Astrocyte (in vitro differentiated cells and primary cell): ENCODE results near the gene WASF2. TPM values are rescaled to one million over a fixed set of nuclear protein-coding genes. Genes with fewer than 3 reads are reported as not detected.
"Not testable (repeated sequence)": the region's sequence is repeated elsewhere in the genome, so short reads cannot be mapped to it uniquely, and the experiment has no call there.

ENCODE experiments used
- DNase-seq: peaks from one replicate; pipeline ENCODE4 v3.0.0-alpha.2; 2010; ENCODE audit warnings: low read depth
- FAIRE-seq: peaks from 2 replicates; lab custom pipeline; 2011; peaks lifted over from hg19 to GRCh38; lab: Jason Lieb, UNC
- H2AFZ ChIP-seq: 2 replicates; pipeline ENCODE4 v1.6.0; 2012; ENCODE audit warnings: low read depth, low read length, inconsistent platforms
- H3K27ac ChIP-seq: 2 replicates; pipeline ENCODE4 v1.5.1; 2011; ENCODE audit warnings: low read depth, low read length, inconsistent platforms
- H3K27me3 ChIP-seq: 2 replicates; pipeline ENCODE4 v1.6.0; 2011; ENCODE audit warnings: low read length, inconsistent platforms; ENCODE audit not compliant: insufficient read depth
- H3K36me3 ChIP-seq: 2 replicates; pipeline ENCODE4 v1.5.1; 2011; ENCODE audit warnings: low read length, inconsistent platforms; ENCODE audit not compliant: insufficient read depth
- H3K4me1 ChIP-seq: 2 replicates; pipeline ENCODE4 v1.5.1; 2011; ENCODE audit warnings: low read length, inconsistent platforms; ENCODE audit not compliant: insufficient read depth
- H3K4me2 ChIP-seq: 2 replicates; pipeline ENCODE4 v1.6.0; 2012; ENCODE audit warnings: low read length, inconsistent platforms
- H3K4me3 ChIP-seq: 2 replicates; pipeline ENCODE4 v1.5.1; 2011; ENCODE audit warnings: low read depth, mild to moderate bottlenecking, low read length, inconsistent platforms; ENCODE audit not compliant: insufficient read depth
- H3K79me2 ChIP-seq: 2 replicates; pipeline ENCODE4 v1.6.0; 2012; ENCODE audit warnings: mild to moderate bottlenecking, low read length, inconsistent platforms; ENCODE audit not compliant: insufficient read depth
- H3K9ac ChIP-seq: 2 replicates; pipeline ENCODE4 v1.6.0; 2012; ENCODE audit warnings: mild to moderate bottlenecking, low read length, inconsistent platforms
- H3K9me3 ChIP-seq: 2 replicates; pipeline ENCODE4 v1.5.1; 2012; ENCODE audit warnings: low read depth, mild to moderate bottlenecking, low read length, inconsistent platforms; ENCODE audit not compliant: insufficient read depth
- H4K20me1 ChIP-seq: 2 replicates; pipeline ENCODE4 v1.6.0; 2012; ENCODE audit warnings: low read length, inconsistent platforms; ENCODE audit not compliant: insufficient read depth
- H3K27ac Mint-ChIP-seq: one replicate; pipeline ENCODE4 v1.8.0; 2021; ENCODE audit warnings: mild to moderate bottlenecking, mixed read lengths; ENCODE audit not compliant: unreplicated experiment
- H3K27me3 Mint-ChIP-seq: one replicate; pipeline ENCODE4 v1.8.0; 2021; ENCODE audit warnings: low read depth, mixed read lengths; ENCODE audit not compliant: unreplicated experiment
- H3K36me3 Mint-ChIP-seq: one replicate; pipeline ENCODE4 v1.8.0; 2021; ENCODE audit warnings: low read depth, mixed read lengths; ENCODE audit not compliant: unreplicated experiment
- H3K4me1 Mint-ChIP-seq: one replicate; pipeline ENCODE4 v1.8.0; 2021; ENCODE audit warnings: low read depth, mixed read lengths; ENCODE audit not compliant: unreplicated experiment
- H3K4me3 Mint-ChIP-seq: one replicate; pipeline ENCODE4 v1.8.0; 2021; ENCODE audit warnings: mild to moderate bottlenecking, moderate library complexity, mixed read lengths; ENCODE audit not compliant: unreplicated experiment
- H3K9me3 Mint-ChIP-seq: one replicate; pipeline ENCODE4 v1.8.0; 2021; ENCODE audit warnings: mild to moderate bottlenecking, mixed read lengths; ENCODE audit not compliant: unreplicated experiment
- EZH2 ChIP-seq: IDR thresholded peaks from 2 replicates; pipeline ENCODE4 v1.6.1; 2012; ENCODE audit warnings: mild to moderate bottlenecking, low read length, inconsistent platforms; ENCODE audit not compliant: insufficient read depth
- total RNA-seq: library from RNA; stranded (reverse); gene quantifications from 2 replicates; pipeline ENCODE4 v1.2.1, GENCODE V29; 2021
- TF ChIP-seq, protein P1 (sequence below): IDR thresholded peaks from 2 replicates; pipeline ENCODE4 v1.5.1; 2011; ENCODE audit warnings: low read depth, mild to moderate bottlenecking, inconsistent platforms, low read length, moderate library complexity; ENCODE audit not compliant: insufficient read depth

WASF2 gene
- total RNA-seq, 1 donor from 2014 or later, result 86.9 TPM

DNA sequence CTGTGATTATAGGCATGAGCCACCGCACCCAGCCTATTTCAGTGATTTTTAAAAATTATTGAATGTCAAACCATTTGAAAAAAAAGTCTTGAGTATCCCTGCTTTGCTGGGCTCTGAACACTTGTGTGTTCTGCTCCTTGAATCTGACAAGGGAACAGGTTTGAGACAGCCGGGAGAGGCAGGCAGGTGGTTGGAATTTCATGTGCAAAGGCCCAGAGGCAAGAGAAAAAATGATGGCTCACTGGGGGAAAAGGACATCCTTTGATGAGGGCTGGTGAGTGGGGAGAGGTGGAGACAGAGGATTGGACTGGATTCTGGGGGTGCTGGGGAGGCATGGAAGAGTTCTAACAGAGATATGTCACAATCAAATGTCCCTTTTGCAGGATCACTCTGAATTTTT lies 13.1 kb upstream of the WASF2 start:
- no peak overlapping the region for H3K27ac ChIP-seq
- H3K27ac Mint-ChIP-seq, result peak overlapping the region; percentile 77
- no peaks in the 10 kb centered on the region for H3K36me3 ChIP-seq
- FAIRE-seq, result no peak
- no peaks in the 10 kb centered on the region for H3K9me3 Mint-ChIP-seq
- no peaks in the 10 kb centered on the region for H3K36me3 Mint-ChIP-seq
- H3K4me2 ChIP-seq, result no peak overlapping the region
- H3K9ac ChIP-seq, result no peak overlapping the region
- no peak for DNase-seq
- TF ChIP-seq EZH2, result no peak
- TF ChIP-seq, protein P1, sequence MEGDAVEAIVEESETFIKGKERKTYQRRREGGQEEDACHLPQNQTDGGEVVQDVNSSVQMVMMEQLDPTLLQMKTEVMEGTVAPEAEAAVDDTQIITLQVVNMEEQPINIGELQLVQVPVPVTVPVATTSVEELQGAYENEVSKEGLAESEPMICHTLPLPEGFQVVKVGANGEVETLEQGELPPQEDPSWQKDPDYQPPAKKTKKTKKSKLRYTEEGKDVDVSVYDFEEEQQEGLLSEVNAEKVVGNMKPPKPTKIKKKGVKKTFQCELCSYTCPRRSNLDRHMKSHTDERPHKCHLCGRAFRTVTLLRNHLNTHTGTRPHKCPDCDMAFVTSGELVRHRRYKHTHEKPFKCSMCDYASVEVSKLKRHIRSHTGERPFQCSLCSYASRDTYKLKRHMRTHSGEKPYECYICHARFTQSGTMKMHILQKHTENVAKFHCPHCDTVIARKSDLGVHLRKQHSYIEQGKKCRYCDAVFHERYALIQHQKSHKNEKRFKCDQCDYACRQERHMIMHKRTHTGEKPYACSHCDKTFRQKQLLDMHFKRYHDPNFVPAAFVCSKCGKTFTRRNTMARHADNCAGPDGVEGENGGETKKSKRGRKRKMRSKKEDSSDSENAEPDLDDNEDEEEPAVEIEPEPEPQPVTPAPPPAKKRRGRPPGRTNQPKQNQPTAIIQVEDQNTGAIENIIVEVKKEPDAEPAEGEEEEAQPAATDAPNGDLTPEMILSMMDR, result no peak
- H2AFZ ChIP-seq, result no peak overlapping the region
- H3K4me3 Mint-ChIP-seq, result no peak overlapping the region
- no peaks in the 10 kb centered on the region for H3K27me3 ChIP-seq
- H3K9me3 ChIP-seq, result no peaks in the 10 kb centered on the region
- H3K4me1 Mint-ChIP-seq, result peaks cover 12% of the 10 kb centered on the region
- H3K4me3 ChIP-seq, result no peak overlapping the region
- peaks cover 15% of the 10 kb centered on the region for H3K4me1 ChIP-seq
- H3K79me2 ChIP-seq, result no peaks in the 10 kb centered on the region
- no peaks in the 10 kb centered on the region for H4K20me1 ChIP-seq
- H3K27me3 Mint-ChIP-seq, result no peaks in the 10 kb centered on the region

GRCh38 chr1:27501159-27501558 lies 11.2 kb upstream of the WASF2 start:
- not testable (repeated sequence) for H3K27me3 ChIP-seq, H3K27ac Mint-ChIP-seq, H3K9me3 Mint-ChIP-seq, H3K4me2 ChIP-seq, H3K4me3 ChIP-seq, H3K36me3 ChIP-seq, H3K9me3 ChIP-seq, H3K4me3 Mint-ChIP-seq, H3K27ac ChIP-seq, DNase-seq, H3K79me2 ChIP-seq, H3K9ac ChIP-seq, FAIRE-seq, H2AFZ ChIP-seq, H4K20me1 ChIP-seq, H3K36me3 Mint-ChIP-seq, H3K27me3 Mint-ChIP-seq
- peaks cover 18% of the 10 kb centered on the region for H3K4me1 ChIP-seq
- H3K4me1 Mint-ChIP-seq, result peaks cover 17% of the 10 kb centered on the region

GRCh38 chr1:27499142-27499541 lies 9.2 kb upstream of the WASF2 start:
- H3K9me3 Mint-ChIP-seq, result no peaks in the 10 kb centered on the region

More at GRCh38 chr1:27499142-27499541, 9.2 kb upstream of the WASF2 start:
- Histone ChIP-seq H3K9ac (no peak overlapping the region), H3K27ac (no peak overlapping the region), H4K20me1 (no peaks in the 10 kb centered on the region), H3K27me3 (no peaks in the 10 kb centered on the region), H3K9me3 (no peaks in the 10 kb centered on the region), H3K4me1 (peaks cover 8% of the 10 kb centered on the region), H3K4me2 (no peak overlapping the region), H3K36me3 (no peaks in the 10 kb centered on the region), H3K4me3 (no peak overlapping the region), H2AFZ (no peak overlapping the region), H3K79me2 (no peaks in the 10 kb centered on the region)
- Mint-ChIP-seq H3K27me3 (no peaks in the 10 kb centered on the region), H3K4me1 (peaks cover 12% of the 10 kb centered on the region), H3K4me3 (no peak overlapping the region), H3K27ac (peak overlapping the region; percentile 59), H3K36me3 (no peaks in the 10 kb centered on the region)
- no peak for DNase-seq
- no peak for FAIRE-seq
- TF ChIP-seq, protein P1, result no peak
- TF ChIP-seq EZH2, result no peak
